ENCODE data around the gene TNS4.

Gene TNS4

DNA sequence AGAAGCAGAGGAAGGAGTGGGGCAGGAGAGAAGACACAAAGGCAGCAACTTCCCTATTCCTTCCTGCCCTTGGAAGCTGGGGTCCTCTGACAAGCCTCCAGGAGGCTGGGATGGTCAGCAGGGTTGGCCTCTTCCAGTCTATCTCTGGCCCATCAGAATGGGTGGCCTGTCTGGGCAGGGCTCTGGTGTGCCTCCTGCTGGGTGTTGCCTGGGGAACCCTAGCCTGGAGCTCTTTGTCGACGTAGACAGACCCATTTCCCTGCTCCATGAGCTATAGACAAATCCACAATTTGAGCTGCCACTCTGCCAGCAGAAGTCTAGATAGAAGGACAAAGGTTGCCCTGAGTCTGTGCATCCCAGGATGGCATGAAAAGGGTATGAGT lies 46.8 kb downstream of the TNS4 start:
- no peak for DNase-seq

DNA sequence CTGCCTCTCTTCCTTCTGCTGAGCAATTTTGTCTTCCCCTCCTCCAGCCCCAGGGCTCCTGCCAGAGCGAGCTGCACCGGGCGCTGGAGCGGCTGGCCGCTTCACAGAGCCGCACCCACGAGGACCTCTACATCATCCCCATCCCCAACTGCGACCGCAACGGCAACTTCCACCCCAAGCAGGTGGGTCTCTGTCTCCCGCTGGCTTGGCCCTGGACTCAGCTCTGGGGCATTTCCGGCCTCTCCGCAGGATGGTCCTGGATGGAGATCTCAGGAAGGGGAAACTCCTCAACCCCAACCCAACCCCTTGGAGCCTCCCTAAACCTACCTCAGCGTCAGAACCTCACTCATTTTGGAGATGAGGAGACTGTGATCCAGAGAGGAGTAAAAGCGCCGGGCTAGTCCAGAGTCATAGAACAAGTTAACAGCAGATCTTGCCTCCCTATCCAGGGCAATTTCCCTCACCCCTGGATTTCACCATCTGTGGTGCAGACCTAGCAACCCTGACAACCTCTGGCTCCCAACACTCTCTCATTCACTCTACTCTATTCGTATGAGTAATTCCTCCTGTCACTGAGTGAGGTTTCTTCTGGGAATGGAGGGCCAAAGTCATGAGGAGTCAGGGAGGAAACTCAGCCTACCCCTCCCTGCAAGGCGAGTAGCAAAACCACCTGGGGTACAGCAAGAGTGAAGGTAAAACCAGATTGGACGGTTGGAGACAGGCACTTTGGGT lies 47.4 kb downstream of the TNS4 start:
- no peak for DNase-seq

DNA sequence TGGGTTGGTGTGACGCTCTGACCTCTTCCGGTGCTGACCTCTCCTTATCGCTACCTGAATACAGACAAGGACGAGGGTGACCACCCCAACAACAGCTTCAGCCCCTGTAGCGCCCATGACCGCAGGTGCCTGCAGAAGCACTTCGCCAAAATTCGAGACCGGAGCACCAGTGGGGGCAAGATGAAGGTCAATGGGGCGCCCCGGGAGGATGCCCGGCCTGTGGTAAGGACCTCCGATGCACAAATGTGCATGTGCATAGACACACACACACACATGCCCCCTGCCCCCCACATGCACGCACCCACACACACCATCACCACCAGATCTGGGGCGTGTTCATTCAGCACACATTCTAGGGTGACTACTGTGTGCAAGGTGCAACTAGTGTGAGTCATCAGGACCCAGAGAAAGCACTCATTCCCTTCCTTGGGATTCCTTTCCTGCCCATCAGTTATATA lies 48.5 kb downstream of the TNS4 start:
- no peak for DNase-seq

DNA sequence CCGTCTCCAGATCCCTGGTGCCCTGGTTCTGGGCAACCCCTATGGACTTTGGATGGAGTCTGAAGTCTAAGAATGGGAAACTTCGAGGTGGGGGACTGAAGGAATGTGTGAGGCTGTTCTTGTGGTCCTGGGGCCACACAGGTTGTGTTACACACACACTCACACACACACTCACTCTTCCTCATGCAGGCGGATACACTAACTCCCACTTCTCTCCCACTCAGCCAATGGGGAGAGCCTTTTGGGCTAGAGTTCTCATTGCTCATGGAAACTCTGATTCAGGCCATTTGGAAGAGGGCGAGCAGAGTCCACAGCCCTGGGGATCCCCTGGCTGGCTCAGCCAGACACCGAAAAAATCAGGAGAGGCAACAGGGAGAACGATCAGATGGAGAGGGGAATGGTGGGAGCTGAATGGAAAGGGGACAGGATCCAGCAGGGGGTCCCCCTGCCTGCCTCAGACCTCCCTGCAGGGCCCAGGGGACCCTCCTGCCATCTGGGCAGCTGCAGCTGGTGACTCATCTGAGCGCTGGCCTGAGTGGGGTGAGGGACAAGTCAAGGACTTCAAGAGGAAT lies 49.1 kb downstream of the TNS4 start:
- no peak for DNase-seq

DNA sequence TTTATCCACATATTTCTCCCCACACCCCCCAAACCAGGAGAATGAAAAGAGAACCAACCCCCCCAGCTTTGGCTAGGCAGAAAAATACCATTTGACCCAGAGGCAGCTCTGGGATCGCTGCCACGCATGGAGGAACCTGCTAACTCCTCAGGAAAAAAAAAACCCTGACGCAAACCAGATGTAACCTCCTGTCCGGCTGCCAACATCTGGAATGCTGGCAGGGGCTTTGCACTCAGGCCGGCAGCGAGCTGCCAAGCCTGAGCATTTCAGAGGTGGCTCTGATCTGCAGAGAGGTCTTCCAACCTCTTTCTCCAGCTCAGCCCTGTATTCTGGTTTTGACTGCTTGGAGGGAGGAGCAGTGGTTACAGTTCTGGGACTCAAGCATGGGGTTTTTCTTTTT lies 50.0 kb downstream of the TNS4 start:
- no peak for DNase-seq

DNA sequence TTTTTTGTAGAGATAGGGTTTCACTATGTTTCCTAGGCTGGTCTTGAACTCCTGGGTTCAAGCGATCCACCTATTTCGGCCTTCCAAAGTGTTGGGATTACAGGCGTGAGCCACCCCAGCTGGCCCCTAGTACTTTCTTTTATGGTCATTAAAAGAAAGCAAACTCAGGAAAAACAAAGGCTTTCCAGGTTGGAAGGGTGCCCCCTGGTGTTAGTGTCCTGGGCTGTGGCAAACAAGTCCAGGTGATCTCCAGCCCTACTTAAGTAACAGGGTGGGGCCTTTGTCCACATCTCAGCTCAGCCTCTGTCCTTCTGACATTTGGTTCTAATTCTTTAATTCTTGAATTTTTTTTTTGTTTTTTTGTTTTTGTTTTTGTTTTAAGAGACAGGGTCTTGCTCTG lies 51.2 kb downstream of the TNS4 start:
- DNase-seq: no peak

DNA sequence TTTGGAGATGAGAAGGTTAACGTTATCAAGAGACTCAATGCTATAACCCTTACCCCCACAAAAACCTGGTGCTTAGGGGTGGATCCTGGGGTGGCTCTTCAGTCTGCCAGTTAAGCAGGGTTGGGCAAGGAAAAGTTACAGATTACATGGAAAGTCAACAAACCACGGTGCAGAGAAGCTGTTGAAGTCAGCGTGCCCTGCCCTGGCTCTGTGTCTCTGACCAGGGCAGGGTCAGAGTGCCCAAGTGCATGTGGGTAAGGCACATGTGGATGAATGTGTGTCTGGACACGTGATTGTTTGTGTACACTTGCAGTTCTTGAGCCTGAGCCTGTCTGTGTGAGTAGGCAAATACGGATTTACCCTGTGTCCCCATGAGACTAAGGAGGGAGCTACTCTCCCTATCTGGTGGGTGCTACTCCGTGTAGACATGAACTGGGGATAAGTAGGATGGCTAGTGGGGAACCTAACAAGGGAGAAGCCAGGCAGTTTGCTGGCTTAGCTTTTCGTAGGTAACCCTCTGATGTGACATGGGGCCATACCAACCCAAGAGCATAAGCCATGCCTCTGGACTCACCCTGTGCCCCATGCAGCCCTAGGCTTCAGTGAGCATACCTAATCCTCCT lies 52.7 kb downstream of the TNS4 start:
- DNase-seq: no peak

DNA sequence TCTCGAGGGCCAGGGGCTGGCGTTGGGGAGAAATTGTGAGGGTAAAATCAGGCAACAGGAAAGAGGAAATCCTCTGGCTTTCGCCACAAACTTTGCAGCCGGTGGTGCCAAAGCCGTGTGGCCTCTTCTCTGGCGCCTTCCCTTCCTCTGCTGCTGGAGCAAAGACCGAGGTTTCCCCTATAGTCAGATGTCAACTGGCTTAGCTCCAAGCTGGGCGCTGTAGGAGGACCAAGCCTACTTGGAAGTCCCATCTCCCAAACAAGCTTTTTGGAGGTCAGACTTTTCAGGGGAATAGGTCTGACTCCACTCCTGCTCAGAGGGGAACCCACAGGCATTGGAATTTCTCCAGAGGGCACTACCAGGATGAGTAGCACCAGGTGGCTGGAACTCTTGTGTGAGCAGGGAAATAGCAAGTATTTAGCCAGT lies 53.2 kb downstream of the TNS4 start:
- DNase-seq: no peak

DNA sequence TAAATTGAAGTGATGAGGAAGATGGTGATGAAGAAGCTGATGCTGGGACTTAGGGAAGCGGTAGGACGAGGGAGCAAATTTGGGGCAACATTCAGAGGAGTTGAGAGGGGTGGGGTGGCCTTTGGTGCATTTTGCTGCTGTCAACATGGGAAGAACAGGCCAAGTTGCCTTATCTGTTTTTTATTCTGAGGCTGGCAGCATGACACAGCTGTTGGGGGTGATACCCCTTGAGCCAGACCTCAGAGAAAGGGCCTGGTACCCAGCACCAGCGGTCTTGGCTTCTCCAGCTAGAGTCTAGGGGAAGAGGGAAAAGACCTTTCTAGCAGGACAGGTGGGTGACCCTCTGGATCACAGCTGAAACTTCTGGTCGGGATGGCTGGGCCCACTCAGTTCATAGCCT lies 53.6 kb downstream of the TNS4 start:
- no peak for DNase-seq

DNA sequence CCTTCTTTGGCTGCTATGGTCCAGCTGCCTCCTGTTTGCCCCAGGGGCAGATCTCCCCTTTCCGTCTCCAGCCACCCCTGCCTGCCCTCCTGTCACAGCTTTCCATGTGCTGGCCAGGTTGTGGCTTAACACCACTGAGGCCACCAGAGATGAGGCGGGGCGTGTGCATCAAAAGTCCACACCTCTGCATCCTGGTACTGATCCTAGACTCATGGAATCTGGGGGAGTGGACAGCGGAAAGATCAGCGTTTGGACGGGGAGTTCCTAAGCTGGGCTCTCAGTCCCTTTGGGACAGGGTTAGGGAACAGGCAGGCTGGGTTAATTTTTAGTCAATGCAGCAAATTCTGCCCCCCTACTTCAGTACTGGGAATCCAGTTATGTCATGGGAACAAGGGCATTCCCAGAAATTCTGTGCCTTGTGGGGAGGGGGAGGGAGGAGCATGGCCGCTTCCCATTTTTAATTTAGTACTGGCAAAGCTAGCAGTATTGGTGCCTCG lies 54.2 kb downstream of the TNS4 start:
- DNase-seq: no peak

DNA sequence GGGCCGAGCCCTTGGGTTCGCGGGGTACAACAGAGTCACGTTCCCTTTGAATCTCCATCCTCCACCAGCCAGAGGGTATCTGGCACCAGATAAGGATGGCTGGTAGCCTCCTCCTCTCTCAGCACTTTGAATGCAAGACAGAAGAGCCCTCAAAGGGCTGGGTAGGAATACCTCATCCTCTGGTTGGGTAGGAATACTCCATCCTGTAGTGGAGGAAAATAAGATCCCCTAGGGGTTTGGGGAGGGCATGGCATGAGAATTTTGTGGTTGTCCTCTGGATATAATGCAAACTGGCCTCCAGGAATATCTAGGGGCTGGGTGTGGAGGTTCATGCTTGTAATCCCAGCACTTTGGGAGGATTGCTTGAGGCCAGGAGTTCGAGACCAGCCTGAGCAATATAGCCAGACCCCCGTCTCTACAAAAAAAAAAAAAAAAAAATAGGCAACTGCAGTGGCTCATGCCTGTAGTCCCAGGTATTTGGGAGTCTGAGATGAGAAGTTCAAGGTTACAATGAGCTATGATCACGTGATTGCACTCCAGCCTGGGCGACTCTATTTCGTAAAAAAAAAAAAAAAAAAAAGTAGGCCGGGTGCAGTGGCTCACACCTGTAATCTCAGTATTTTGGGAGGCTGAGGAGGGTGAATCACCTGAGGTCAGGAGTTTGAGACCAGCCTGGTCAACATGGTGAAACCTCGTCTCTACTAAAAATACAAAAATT lies 55.5 kb downstream of the TNS4 start:
- DNase-seq: no peak

DNA sequence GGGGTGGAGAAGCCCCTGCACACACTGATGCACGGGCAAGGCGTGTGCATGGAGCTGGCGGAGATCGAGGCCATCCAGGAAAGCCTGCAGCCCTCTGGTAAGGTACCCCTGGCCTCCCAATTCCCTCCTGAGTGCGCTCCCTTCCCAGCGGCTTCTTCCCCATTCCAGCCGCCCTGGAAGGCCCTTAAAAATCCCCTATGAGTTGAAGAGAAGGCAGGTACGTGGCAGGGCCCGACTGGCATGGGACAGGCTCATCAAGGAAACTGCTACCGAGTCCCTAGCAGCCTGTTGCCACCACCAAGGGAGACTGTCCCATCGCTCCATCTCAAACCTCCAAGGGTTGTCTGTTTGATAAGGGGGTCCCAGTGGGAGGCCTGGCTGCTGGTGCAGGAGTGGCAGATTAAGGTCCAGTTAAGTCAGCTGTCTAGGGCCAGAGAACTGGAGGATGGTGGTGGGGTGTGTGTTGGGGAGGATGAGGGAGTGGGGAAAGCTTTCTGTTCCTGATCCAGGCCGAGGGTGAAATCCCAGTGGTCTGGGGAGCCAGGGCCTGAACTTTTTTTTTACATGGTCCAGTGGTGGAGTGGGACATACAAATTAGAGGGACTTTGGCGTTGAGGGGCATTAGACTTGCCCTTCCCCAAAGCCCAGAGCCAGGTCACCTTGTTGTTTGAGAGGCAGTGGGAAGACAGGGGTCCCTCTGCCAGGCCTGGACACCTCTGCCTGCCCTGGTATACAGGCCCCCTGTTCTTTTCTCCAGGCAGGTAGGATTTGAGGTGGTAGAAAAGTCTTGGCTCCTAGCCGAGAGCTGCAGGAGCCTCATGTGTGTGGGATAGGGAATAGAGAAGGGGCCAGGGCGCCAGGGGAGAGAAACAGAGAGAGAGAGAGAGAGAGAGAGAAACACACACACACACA lies 57.2 kb downstream of the TNS4 start:
- no peak for DNase-seq

DNA sequence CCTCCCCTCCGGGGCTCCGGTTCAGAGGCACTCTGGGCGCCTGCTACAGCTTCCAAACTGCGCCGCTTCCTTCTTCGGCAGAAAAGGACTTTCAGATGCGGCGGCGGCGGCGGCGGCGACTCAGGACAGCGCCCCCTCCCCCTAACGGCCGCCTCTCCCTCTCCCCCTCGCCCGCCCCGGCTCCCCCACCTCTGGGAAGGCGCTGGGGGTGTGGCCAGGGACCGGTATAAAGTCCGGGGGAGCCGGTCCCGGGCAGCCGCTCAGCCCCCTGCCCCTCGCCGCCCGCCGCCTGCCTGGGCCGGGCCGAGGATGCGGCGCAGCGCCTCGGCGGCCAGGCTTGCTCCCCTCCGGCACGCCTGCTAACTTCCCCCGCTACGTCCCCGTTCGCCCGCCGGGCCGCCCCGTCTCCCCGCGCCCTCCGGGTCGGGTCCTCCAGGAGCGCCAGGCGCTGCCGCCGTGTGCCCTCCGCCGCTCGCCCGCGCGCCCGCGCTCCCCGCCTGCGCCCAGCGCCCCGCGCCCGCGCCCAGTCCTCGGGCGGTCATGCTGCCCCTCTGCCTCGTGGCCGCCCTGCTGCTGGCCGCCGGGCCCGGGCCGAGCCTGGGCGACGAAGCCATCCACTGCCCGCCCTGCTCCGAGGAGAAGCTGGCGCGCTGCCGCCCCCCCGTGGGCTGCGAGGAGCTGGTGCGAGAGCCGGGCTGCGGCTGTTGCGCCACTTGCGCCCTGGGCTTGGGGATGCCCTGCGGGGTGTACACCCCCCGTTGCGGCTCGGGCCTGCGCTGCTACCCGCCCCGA lies 58.0 kb downstream of the TNS4 start, which contains the start of gene IGFBP4:
Gene IGFBP4 (plus strand): TSS at position 255 of the 792 bp plus-strand sequence. CDS start 286 bp downstream, at position 541.
- peak; percentile 17 for DNase-seq

DNA sequence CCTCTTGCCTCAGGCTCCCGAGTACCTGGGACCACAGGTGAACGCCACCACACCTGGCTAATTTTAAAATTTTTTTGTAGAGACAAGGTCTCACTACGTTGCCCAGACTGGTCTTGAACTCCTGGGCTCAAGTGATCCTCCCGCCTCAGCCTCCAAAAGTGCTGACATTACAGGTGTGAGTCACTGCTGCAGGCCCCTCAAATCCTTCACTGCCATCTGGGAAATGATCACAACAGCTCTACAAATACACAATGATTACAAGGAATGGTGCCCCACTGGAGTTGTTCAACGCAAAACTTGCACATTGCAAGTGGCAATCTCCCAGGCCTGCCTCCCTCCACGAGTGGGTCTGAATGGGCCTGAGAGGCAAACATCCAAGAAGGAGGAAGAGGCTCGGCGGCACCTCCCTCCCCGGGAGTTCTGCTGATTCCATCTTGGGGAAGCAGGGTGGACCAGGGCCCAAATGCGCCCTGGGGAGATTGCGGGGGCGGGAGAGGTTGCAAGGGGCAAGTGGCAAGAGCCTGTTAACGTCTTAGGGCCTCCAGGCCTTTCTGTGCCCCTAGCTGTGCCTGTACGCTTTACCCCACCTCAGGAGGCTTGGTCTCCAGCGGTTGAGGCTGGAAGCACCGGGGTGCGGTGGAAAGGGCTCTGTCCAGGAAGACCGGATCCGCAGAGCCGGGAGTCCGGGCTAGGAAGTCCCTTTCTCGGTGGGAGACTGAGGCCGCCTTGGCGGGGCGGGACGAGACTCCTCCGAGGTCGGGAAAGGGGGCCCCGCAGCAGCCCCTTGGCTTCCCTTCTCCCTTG lies 58.8 kb downstream of the TNS4 start:
- no peak for DNase-seq

DNA sequence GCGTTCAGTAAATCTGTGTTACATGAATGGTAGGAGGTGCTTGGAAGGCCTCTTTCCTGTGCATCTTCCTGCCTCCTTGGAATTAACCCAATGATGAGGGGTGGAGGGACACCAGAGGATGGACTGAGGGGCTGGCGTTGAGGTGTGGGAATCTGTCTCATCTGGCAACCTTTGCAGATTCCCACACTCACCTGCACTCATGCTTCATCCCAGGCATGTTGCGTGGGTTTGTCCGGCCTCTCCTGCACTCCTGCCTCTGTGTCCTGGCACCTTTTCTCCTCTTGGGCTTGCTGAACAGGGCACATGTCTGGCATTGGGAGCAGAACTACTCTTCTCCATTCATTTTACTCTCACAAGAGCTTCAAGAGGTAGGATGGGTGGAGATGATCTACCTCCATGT lies 61.3 kb downstream of the TNS4 start:
- DNase-seq: no peak

DNA sequence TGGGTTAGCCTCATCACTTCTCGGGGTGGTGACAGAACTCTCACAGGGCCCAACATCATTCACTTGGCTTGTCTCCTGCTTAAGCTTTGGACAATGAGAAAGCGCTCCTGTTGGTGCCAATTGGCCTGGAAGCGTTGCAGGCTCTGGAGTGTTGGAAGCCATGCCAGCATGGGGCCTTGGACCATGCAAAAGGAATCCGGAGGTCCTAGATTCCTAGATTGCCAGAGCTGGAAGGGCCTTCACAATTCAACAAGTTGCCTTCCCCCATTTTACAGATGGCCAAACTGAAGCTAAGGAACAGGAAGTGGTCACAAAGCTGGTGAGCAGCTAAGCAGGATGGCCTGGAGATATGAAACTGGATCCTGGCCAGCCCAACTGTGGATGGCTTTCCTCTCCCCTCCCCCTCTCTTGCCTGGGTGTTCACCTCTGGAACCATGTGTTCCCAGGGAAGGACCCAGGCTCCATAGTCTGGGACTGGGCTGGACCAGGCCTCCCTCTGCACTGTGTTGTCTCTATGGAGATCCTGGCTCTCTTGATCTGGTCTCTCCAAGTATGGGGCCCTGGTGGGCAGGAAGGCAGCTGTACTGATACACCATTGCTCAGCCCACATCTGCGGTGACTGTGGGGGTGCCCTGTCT lies 64.2 kb downstream of the TNS4 start:
- DNase-seq: no peak

DNA sequence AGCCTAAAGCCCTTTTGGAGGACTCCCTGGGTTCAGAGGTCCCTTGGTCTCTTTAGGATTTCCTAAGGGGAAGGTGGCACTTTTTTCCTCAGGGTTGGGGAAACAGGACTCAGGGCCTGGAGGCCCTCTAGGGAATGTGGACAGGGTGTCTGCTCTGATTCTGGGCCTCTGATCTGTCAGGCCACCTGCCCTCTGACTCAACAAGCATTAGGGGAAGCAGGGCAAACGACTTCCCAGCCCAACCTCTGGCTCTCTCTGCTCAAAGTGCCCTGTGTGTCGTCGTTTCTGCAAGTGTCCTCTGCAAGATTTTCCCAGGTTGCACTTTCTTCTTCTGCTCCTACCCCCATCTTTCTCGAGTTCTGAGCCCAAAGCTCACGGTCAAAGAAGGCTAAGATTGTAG lies 64.8 kb downstream of the TNS4 start:
- DNase-seq: no peak

DNA sequence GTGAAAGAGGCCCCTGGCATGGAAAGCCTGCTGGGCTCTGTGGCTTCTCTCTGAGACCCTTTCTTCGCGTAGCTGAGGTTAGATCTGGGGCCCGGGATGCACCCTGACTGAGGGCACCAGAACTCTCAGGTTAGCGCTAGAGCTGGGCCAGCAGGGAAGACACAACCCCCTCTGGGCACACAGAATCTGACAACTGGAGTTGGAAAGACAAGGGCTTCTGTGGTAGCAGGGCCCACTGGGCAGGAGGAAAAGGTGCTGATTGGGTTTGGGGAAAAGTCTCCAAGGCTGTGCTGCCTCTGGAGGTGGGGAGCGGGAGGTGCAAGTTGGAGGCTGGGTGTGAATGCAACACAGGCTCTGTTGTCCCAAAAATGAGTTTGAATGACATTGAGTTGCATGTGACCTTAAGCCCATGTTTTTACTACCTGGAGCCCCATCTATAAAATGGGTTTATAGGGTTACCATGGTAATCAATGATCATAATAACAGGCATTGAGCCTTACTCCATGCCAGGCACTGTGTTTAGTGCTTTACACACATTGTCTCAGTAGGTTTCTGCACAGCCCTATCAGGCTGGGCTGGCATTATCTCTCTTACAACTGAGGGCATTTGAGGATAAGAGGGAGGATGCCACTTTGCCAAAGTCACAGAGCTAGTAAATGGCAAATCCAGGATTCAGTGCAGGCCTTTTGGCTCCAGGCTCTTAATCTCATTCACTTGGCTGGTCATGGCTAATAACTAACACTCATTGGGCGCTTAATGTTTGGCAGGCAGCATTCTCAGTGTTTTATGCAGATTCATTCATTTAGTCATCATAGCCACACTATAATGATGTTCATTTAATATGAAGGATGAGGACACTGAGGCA lies 67.6 kb downstream of the TNS4 start:
- no peak for DNase-seq
